ENCODE data around the gene MRPS5.

MRPS5 gene

GRCh38 chr2:95060446-95061118, 61.0 kb downstream of the MRPS5 start:
- peaks cover 18% of the 10 kb centered on the region for H3K4me1 ChIP-seq (ENCODE audit: insufficient read depth, low read length)
- H3K36me3 ChIP-seq (ENCODE audit: insufficient read depth, low read length) = no peaks in the 10 kb centered on the region
- H3K9ac ChIP-seq (ENCODE audit: low read depth, low read length) = no peak overlapping the region
- no peaks in the 10 kb centered on the region for H3K9me3 ChIP-seq (ENCODE audit: control insufficient read depth, insufficient read depth, low read length)

GRCh38 chr2:95059656-95060370, 61.8 kb downstream of the MRPS5 start:
- no peak overlapping the region for H3K9ac ChIP-seq (ENCODE audit: low read depth, low read length)
- H3K36me3 ChIP-seq (ENCODE audit: insufficient read depth, low read length) = no peaks in the 10 kb centered on the region
- H3K9me3 ChIP-seq (ENCODE audit: control insufficient read depth, insufficient read depth, low read length) = no peaks in the 10 kb centered on the region
- H3K4me1 ChIP-seq (ENCODE audit: insufficient read depth, low read length) = peaks cover 18% of the 10 kb centered on the region

- peaks cover 18% of the 10 kb centered on the region for H3K4me1 ChIP-seq (ENCODE audit: insufficient read depth, low read length)
- H3K36me3 ChIP-seq (ENCODE audit: insufficient read depth, low read length) = no peaks in the 10 kb centered on the region
- no peak overlapping the region for H3K9ac ChIP-seq (ENCODE audit: low read depth, low read length)
- no peaks in the 10 kb centered on the region for H3K9me3 ChIP-seq (ENCODE audit: control insufficient read depth, insufficient read depth, low read length)
These were observed 62.5 kb downstream of the MRPS5 start for GRCh38 chr2:95058989-95059641.

GRCh38 chr2:95058466-95058988, 63.1 kb downstream of the MRPS5 start:
- Histone ChIP-seq H3K4me1 (ENCODE audit: insufficient read depth, low read length) (peaks cover 18% of the 10 kb centered on the region), H3K36me3 (ENCODE audit: insufficient read depth, low read length) (no peaks in the 10 kb centered on the region), H3K9ac (ENCODE audit: low read depth, low read length) (no peak overlapping the region), H3K9me3 (ENCODE audit: control insufficient read depth, insufficient read depth, low read length) (no peaks in the 10 kb centered on the region)

- peaks cover 12% of the 10 kb centered on the region for H3K4me1 ChIP-seq (ENCODE audit: insufficient read depth, low read length)
- H3K36me3 ChIP-seq (ENCODE audit: insufficient read depth, low read length) = no peaks in the 10 kb centered on the region
- no peaks in the 10 kb centered on the region for H3K9me3 ChIP-seq (ENCODE audit: control insufficient read depth, insufficient read depth, low read length)
- no peak overlapping the region for H3K9ac ChIP-seq (ENCODE audit: low read depth, low read length)
These were observed 63.9 kb downstream of the MRPS5 start for GRCh38 chr2:95057535-95058370.

- Histone ChIP-seq H3K9me3 (ENCODE audit: control insufficient read depth, insufficient read depth, low read length) (no peaks in the 10 kb centered on the region), H3K9ac (ENCODE audit: low read depth, low read length) (no peak overlapping the region), H3K36me3 (ENCODE audit: insufficient read depth, low read length) (no peaks in the 10 kb centered on the region), H3K4me1 (ENCODE audit: insufficient read depth, low read length) (peaks cover 5% of the 10 kb centered on the region; the same call in 1 of the 2 replicates)
These were observed 64.8 kb downstream of the MRPS5 start for GRCh38 chr2:95056461-95057459.

GRCh38 chr2:95056044-95056443, 65.6 kb downstream of the MRPS5 start:
- H3K36me3 ChIP-seq (ENCODE audit: insufficient read depth, low read length) = no peaks in the 10 kb centered on the region
- H3K9ac ChIP-seq (ENCODE audit: low read depth, low read length) = no peak overlapping the region
- H3K9me3 ChIP-seq (ENCODE audit: control insufficient read depth, insufficient read depth, low read length) = no peaks in the 10 kb centered on the region
- H3K4me1 ChIP-seq (ENCODE audit: insufficient read depth, low read length) = peaks cover 3% of the 10 kb centered on the region; the same call in 1 of the 2 replicates

- Histone ChIP-seq H3K4me1 (ENCODE audit: insufficient read depth, low read length) (peaks cover 3% of the 10 kb centered on the region; the same call in 1 of the 2 replicates), H3K9me3 (ENCODE audit: control insufficient read depth, insufficient read depth, low read length) (no peaks in the 10 kb centered on the region), H3K36me3 (ENCODE audit: insufficient read depth, low read length) (no peaks in the 10 kb centered on the region), H3K9ac (ENCODE audit: low read depth, low read length) (no peak overlapping the region)
These were observed 66.3 kb downstream of the MRPS5 start for GRCh38 chr2:95055262-95055661.

GRCh38 chr2:95054016-95054415, 67.6 kb downstream of the MRPS5 start:
- Histone ChIP-seq H3K4me1 (ENCODE audit: insufficient read depth, low read length) (peaks cover 3% of the 10 kb centered on the region; the same call in 1 of the 2 replicates), H3K9ac (ENCODE audit: low read depth, low read length) (no peak overlapping the region), H3K36me3 (ENCODE audit: insufficient read depth, low read length) (no peaks in the 10 kb centered on the region), H3K9me3 (ENCODE audit: control insufficient read depth, insufficient read depth, low read length) (no peaks in the 10 kb centered on the region)

GRCh38 chr2:95053543-95053942, 68.1 kb downstream of the MRPS5 start:
- Histone ChIP-seq H3K36me3 (ENCODE audit: insufficient read depth, low read length) (no peaks in the 10 kb centered on the region), H3K4me1 (ENCODE audit: insufficient read depth, low read length) (peaks cover 3% of the 10 kb centered on the region; the same call in 1 of the 2 replicates), H3K9me3 (ENCODE audit: control insufficient read depth, insufficient read depth, low read length) (no peaks in the 10 kb centered on the region), H3K9ac (ENCODE audit: low read depth, low read length) (no peak overlapping the region)

- H3K9me3 ChIP-seq (ENCODE audit: control insufficient read depth, insufficient read depth, low read length) = no peaks in the 10 kb centered on the region
These were observed 68.7 kb downstream of the MRPS5 start for GRCh38 chr2:95052804-95053479.

GRCh38 chr2:95052307-95052706, 69.3 kb downstream of the MRPS5 start:
- no peaks in the 10 kb centered on the region for H3K36me3 ChIP-seq (ENCODE audit: insufficient read depth, low read length)
- H3K9ac ChIP-seq (ENCODE audit: low read depth, low read length) = no peak overlapping the region
- H3K9me3 ChIP-seq (ENCODE audit: control insufficient read depth, insufficient read depth, low read length) = no peaks in the 10 kb centered on the region
- H3K4me1 ChIP-seq (ENCODE audit: insufficient read depth, low read length) = peaks cover 3% of the 10 kb centered on the region; the same call in 1 of the 2 replicates

More at GRCh38 chr2:95052804-95053479, 68.7 kb downstream of the MRPS5 start:
- H3K36me3 ChIP-seq (ENCODE audit: insufficient read depth, low read length) = no peaks in the 10 kb centered on the region
- H3K9ac ChIP-seq (ENCODE audit: low read depth, low read length) = no peak overlapping the region
- peaks cover 3% of the 10 kb centered on the region; the same call in 1 of the 2 replicates for H3K4me1 ChIP-seq (ENCODE audit: insufficient read depth, low read length)

All from ES-I3 (cell line).